Cardiac fibroblast (primary cell): ENCODE measurements around the gene ZNF846.
A peak's percentile ranks its signal among the peaks of the same experiment; 100 is the strongest.
"Not testable (repeated sequence)": the region's sequence is repeated elsewhere in the genome, so short reads cannot be mapped to it uniquely, and the experiment has no call there.

Source experiments
- DNase-seq, 2 donors: peaks; one replicate each; pipeline versions ENCODE4 v3.0.0 to v3.0.0-alpha.2; 2010; ENCODE audit warnings: low read depth in 2 of 2
- H3K4me3 ChIP-seq, 2 donors: replicated peaks in 1 of 2; 1 replicate in 1 of 2; 2 replicates in 1 of 2; pipeline ENCODE4 v1.5.1; 2011; ENCODE audit warnings: low read depth in 2 of 2, low read length in 2 of 2, mild to moderate bottlenecking in 2 of 2, moderate library complexity in 1 of 2
- CTCF ChIP-seq: IDR thresholded peaks from one replicate; pipeline ENCODE4 v1.5.1; 2011; ENCODE audit warnings: low read depth, mild to moderate bottlenecking, low read length, inconsistent platforms

The ZNF846 gene

GRCh38 chr19:9799162-9799561 lies 30.6 kb upstream of the ZNF846 start:
- no peak for TF ChIP-seq CTCF
- DNase-seq = no peak
- H3K4me3 ChIP-seq = no peak overlapping the region

GRCh38 chr19:9797871-9798270 lies 29.3 kb upstream of the ZNF846 start:
- no peak overlapping the region for H3K4me3 ChIP-seq
- DNase-seq = peak in 1 of 2 donors; percentile 18
- TF ChIP-seq CTCF = no peak

- no peak overlapping the region for H3K4me3 ChIP-seq
- peak; percentile 94 to 95 for DNase-seq
- peak; percentile 80 for TF ChIP-seq CTCF
These were observed 27.7 kb upstream of the ZNF846 start for GRCh38 chr19:9796113-9796773.

- peak; percentile 52 to 64 for DNase-seq
- peak overlapping the region; percentile 75 to 91 for H3K4me3 ChIP-seq
- no peak for TF ChIP-seq CTCF
These were observed 24.6 kb upstream of the ZNF846 start for GRCh38 chr19:9793071-9793591.

GRCh38 chr19:9792206-9793070 lies 23.9 kb upstream of the ZNF846 start:
- peak; percentile 93 to 98 for DNase-seq
- no peak for TF ChIP-seq CTCF
- peak overlapping the region; percentile 75 to 91 for H3K4me3 ChIP-seq

- peak; percentile 96 to 99 for DNase-seq
- H3K4me3 ChIP-seq = peak overlapping the region; percentile 59 to 67
- TF ChIP-seq CTCF = no peak
These were observed 23.1 kb upstream of the ZNF846 start for GRCh38 chr19:9791552-9792205.

- DNase-seq = peak in 1 of 2 donors; percentile 42
- not testable (repeated sequence) for H3K4me3 ChIP-seq
These were observed 22.5 kb upstream of the ZNF846 start for GRCh38 chr19:9791073-9791367.

- peak in 1 of 2 donors; percentile 71 for DNase-seq
- not testable (repeated sequence) for H3K4me3 ChIP-seq
These were observed 21.0 kb upstream of the ZNF846 start for GRCh38 chr19:9789579-9789978.
